GM18868 (cell line): ENCODE measurements around the gene LPO.

Source experiments
- ATAC-seq: cut with Tn5 transposase; IDR thresholded peaks from one replicate; pipeline ENCODE4 v1.9.1; 2021; ENCODE audit warnings: mild to moderate bottlenecking, moderate library complexity; ENCODE audit not compliant: unreplicated experiment

Gene LPO

GRCh38 chr17:58277107-58277801, 38.9 kb downstream of the LPO start:
- ATAC-seq: no peak

- ATAC-seq: no peak
These were observed 39.6 kb downstream of the LPO start for GRCh38 chr17:58277802-58278595.

- ATAC-seq: no peak
These were observed 40.3 kb downstream of the LPO start for GRCh38 chr17:58278661-58279015.

- ATAC-seq: no peak
These were observed 40.8 kb downstream of the LPO start for GRCh38 chr17:58279016-58279711.

GRCh38 chr17:58279736-58280479, 41.5 kb downstream of the LPO start:
- no peak for ATAC-seq

GRCh38 chr17:58280480-58281217, 42.3 kb downstream of the LPO start, which contains the start of gene MPO:
Gene MPO, minus strand, starts transcription at chr17:58280935. Its CDS starts 177 bp downstream, at chr17:58280758.
- ATAC-seq: no peak

- no peak for ATAC-seq
These were observed 43.2 kb downstream of the LPO start for GRCh38 chr17:58281511-58282011.

GRCh38 chr17:58282442-58282841, 44.1 kb downstream of the LPO start:
- no peak for ATAC-seq

GRCh38 chr17:58283674-58284612, 45.6 kb downstream of the LPO start:
- no peak for ATAC-seq

- no peak for ATAC-seq
These were observed 46.4 kb downstream of the LPO start for GRCh38 chr17:58284613-58285421.

GRCh38 chr17:58285422-58285810, 47.0 kb downstream of the LPO start:
- no peak for ATAC-seq

- no peak for ATAC-seq
These were observed 51.5 kb downstream of the LPO start for GRCh38 chr17:58289869-58290268.

GRCh38 chr17:58291246-58291645, 52.9 kb downstream of the LPO start:
- no peak for ATAC-seq

GRCh38 chr17:58294034-58294433, 55.6 kb downstream of the LPO start:
- no peak for ATAC-seq

- no peak for ATAC-seq
These were observed 62.0 kb downstream of the LPO start for GRCh38 chr17:58300336-58300735.

- ATAC-seq: no peak
These were observed 63.2 kb downstream of the LPO start for GRCh38 chr17:58301504-58302150.

GRCh38 chr17:58302171-58302918, 64.0 kb downstream of the LPO start:
- no peak for ATAC-seq
